NCI-H2196 treated with DMSO at 0.1 percent for 48 hours (cell line): ENCODE results near the gene RAI14.
"Not testable (repeated sequence)": the region's sequence is repeated elsewhere in the genome, so short reads cannot be mapped to it uniquely, and the experiment has no call there.

Experiments used
- DNase-seq: peaks from one replicate; lab custom pipeline; 2025; ENCODE audit not compliant: unreplicated experiment; lab: John Stamatoyannopoulos, UW

The RAI14 gene

GRCh38 chr5:34697308-34698108 lies 41.4 kb downstream of the RAI14 start:
- DNase-seq: no peak

- no peak for DNase-seq
Observed at GRCh38 chr5:34698109-34698419, 41.9 kb downstream of the RAI14 start.

- DNase-seq: no peak
Observed at GRCh38 chr5:34698754-34699153, 42.6 kb downstream of the RAI14 start.

GRCh38 chr5:34699155-34700077 lies 43.3 kb downstream of the RAI14 start:
- no peak for DNase-seq

- DNase-seq: no peak
Observed at GRCh38 chr5:34700078-34700452, 43.9 kb downstream of the RAI14 start.

GRCh38 chr5:34701442-34701841 lies 45.3 kb downstream of the RAI14 start:
- DNase-seq: not testable (repeated sequence)

- DNase-seq: no peak
Observed at GRCh38 chr5:34703767-34704713, 47.9 kb downstream of the RAI14 start.

- no peak for DNase-seq
Observed at GRCh38 chr5:34706084-34706483, 50.0 kb downstream of the RAI14 start.

GRCh38 chr5:34707451-34708107 lies 51.5 kb downstream of the RAI14 start:
- DNase-seq: no peak

- DNase-seq: no peak
Observed at GRCh38 chr5:34708777-34709176, 52.6 kb downstream of the RAI14 start.

- DNase-seq: no peak
Observed at GRCh38 chr5:34709861-34710673, 53.9 kb downstream of the RAI14 start.

GRCh38 chr5:34712565-34712964 lies 56.4 kb downstream of the RAI14 start:
- no peak for DNase-seq

GRCh38 chr5:34715711-34716110 lies 59.6 kb downstream of the RAI14 start:
- no peak for DNase-seq

GRCh38 chr5:34716986-34717385 lies 60.9 kb downstream of the RAI14 start:
- DNase-seq: no peak

- no peak for DNase-seq
Observed at GRCh38 chr5:34717426-34718327, 61.5 kb downstream of the RAI14 start.

- no peak for DNase-seq
Observed at GRCh38 chr5:34718516-34718915, 62.4 kb downstream of the RAI14 start.

GRCh38 chr5:34719029-34719428 lies 62.9 kb downstream of the RAI14 start:
- no peak for DNase-seq

GRCh38 chr5:34721327-34721726 lies 65.2 kb downstream of the RAI14 start:
- no peak for DNase-seq

GRCh38 chr5:34722183-34722582 lies 66.1 kb downstream of the RAI14 start:
- no peak for DNase-seq
